ENCODE data around the gene SUB1. TPM values are rescaled to one million over a fixed set of nuclear protein-coding genes. Genes with fewer than 3 reads are reported as not detected.
"Not testable (repeated sequence)": the region's sequence is repeated elsewhere in the genome, so short reads cannot be mapped to it uniquely, and the experiment has no call there.

Gene SUB1
- polyA plus RNA-seq = 688 TPM

DNA sequence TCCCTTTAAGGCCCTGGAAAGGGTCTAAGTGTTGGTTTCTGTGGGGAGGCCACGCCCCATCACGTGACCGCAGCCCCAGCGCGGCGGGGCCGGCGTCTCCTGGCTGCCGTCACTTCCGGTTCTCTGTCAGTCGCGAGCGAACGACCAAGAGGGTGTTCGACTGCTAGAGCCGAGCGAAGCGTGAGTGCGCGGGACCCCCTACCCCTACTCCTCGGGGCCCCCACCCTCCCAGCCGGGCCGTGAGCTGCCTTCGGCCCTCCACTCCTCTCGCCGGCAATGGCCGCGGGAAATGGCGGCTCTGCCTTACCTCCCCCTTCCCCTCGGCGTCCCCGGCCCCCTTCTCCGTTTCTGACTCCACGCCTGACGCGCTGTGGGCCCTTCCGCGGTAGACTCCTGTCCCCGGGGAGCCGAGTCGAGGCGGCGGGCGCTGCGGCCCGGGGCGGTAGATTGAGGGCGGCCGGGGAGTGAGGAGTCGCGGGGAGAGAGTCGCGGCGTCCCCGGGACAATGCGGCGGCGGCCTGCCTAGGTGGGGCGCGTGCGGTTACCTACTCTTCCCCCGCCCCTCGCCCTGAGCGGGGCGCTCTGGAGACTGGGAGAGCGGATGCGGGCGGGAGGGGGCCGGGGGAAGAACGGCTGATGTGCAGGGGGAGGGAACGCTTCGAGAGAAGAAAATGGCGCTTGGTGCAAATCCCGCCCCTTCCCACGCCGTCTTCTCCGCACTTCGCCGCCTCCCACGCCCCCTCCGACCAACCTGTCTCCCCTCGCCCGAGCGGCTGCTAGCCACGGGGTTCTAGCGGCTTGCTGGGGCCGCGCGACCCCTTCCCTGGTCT, at the start of gene SUB1:
Gene SUB1, plus strand, starts transcription at position 112 of the 830 bp plus-strand sequence. CDS start 2,956 bp downstream, outside the sequence.
- H3K36me3 Mint-ChIP-seq = peaks cover 9% of the 10 kb centered on the region
- peak within 1 kb of the TSS; percentile 84 to 99 (median 94) for H3K27ac Mint-ChIP-seq
- peak within 1 kb of the TSS; percentile 90 to 97 (median 97) for H3K4me3 Mint-ChIP-seq
- H3K4me1 Mint-ChIP-seq = peaks cover 55 to 67% (median 63%) of the 10 kb centered on the region in 3 donors
- no peaks in the 10 kb centered on the region for H3K9me3 Mint-ChIP-seq
- no peaks in the 10 kb centered on the region for H3K27me3 Mint-ChIP-seq

DNA sequence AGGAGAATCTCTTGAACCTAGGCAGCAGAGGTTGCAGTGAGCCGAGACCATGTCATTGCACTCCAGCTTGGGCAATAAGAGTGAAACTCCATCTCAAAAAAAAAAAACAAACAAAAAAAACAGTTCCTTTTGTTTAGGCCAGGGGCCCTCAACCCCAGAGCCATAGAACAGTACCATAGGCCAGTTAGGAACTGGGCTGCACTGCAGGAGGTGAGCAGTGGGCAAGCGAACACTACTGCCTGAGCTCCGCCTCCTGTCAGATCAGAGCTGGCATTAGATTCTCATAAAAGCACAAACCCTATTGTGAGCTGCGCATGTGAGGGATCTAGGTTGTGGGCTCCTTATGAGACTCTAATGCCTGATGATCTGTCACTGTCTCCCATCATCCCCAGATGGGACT, 49.1 kb upstream of the SUB1 start:
- peak overlapping the region in 3 of 4 donors; percentile 29 to 38 (median 36) for H3K4me3 Mint-ChIP-seq
- peaks cover 57 to 68% (median 65%) of the 10 kb centered on the region in 3 donors for H3K4me1 Mint-ChIP-seq
- H3K27ac Mint-ChIP-seq = peak overlapping the region in 1 of 3 donors; percentile 64
- no peaks in the 10 kb centered on the region for H3K27me3 Mint-ChIP-seq
- peaks cover 2% of the 10 kb centered on the region for H3K36me3 Mint-ChIP-seq
- no peaks in the 10 kb centered on the region for H3K9me3 Mint-ChIP-seq

DNA sequence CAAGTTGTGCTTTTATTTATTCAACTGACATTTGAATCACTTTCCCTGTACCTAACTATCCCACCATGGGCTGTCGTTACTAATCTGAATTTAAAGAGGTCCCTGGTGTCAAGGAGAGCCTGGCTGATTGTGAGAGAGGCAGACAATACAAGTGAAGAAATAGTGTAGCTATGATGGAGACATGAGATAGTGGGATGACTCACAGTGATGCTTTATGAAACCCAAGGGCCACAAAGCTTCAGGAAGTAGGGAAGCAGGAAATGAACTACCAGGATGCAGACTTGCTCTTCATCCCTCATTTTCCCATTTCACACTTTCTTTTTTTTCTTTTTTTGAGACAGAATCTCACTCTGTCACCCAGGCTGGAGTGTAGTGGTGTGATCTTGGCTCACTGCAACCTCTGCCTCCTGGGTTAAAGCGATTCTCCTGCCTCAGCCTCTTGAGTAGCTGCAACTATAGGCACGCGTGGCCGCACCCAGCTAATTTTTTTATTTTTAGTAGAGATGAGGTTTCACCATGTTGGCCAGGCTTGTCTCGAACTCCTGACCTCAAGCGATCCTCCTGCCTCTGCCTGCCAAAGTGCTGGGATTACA, 47.8 kb upstream of the SUB1 start:
- H3K4me1 Mint-ChIP-seq = peaks cover 50 to 64% (median 59%) of the 10 kb centered on the region in 3 donors
- H3K36me3 Mint-ChIP-seq, H3K9me3 Mint-ChIP-seq, H3K27me3 Mint-ChIP-seq: not testable (repeated sequence)
- H3K27ac Mint-ChIP-seq = peak overlapping the region; percentile 67 to 85 (median 78)
- H3K4me3 Mint-ChIP-seq = peak overlapping the region; percentile 27 to 91 (median 66)

DNA sequence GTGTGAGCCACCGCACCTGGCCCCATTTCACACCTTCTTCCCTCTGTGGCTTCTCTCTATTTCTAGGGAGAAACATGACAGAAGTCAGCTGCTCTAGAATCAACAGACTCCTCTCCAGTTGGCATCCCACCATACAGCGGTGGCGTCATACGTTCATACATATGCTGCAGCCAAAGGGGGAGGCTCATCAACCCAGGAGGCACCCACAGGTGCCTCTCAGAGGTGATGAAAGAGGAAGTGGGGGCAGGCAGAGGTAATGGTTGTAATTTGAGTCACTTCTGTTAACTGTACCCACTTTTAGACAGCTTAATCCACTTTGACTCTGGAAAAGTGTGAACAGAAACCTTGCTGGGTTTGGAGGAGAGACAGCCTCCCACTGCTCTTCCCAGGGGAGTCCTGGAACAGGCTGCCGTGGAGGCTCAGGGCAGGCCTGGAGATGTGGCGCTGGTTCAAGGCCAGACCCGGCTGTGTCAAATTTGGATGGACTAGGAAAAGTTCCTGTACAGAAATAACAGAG, 47.3 kb upstream of the SUB1 start:
- Mint-ChIP-seq H3K4me1 (peaks cover 53 to 63% (median 57%) of the 10 kb centered on the region in 3 donors), H3K27ac (peak overlapping the region; percentile 67 to 85 (median 83)), H3K27me3 (no peaks in the 10 kb centered on the region)

GRCh38 chr5:32539981-32540845, 45.1 kb upstream of the SUB1 start:
- Mint-ChIP-seq H3K27me3 (peaks cover 3% of the 10 kb centered on the region), H3K4me3 (peak overlapping the region in 2 of 4 donors; percentile 12 to 78), H3K4me1 (peaks cover 46 to 58% (median 52%) of the 10 kb centered on the region in 3 donors), H3K36me3 (no peaks in the 10 kb centered on the region), H3K27ac (peak overlapping the region; percentile 8 to 78 (median 19)), H3K9me3 (no peaks in the 10 kb centered on the region)

More for the DNA sequence above, 47.3 kb upstream of the SUB1 start:
- peak overlapping the region; percentile 27 to 91 (median 66) for H3K4me3 Mint-ChIP-seq
- H3K9me3 Mint-ChIP-seq = no peaks in the 10 kb centered on the region
- peaks cover 2% of the 10 kb centered on the region for H3K36me3 Mint-ChIP-seq

- H3K27ac Mint-ChIP-seq = no peak overlapping the region
- no peaks in the 10 kb centered on the region for H3K36me3 Mint-ChIP-seq
- H3K9me3 Mint-ChIP-seq = no peaks in the 10 kb centered on the region
- H3K27me3 Mint-ChIP-seq = peaks cover 3% of the 10 kb centered on the region
- H3K4me3 Mint-ChIP-seq = no peak overlapping the region
- peaks cover 41 to 49% (median 45%) of the 10 kb centered on the region in 3 donors for H3K4me1 Mint-ChIP-seq
Measured at GRCh38 chr5:32541241-32541640, 44.1 kb upstream of the SUB1 start.

DNA sequence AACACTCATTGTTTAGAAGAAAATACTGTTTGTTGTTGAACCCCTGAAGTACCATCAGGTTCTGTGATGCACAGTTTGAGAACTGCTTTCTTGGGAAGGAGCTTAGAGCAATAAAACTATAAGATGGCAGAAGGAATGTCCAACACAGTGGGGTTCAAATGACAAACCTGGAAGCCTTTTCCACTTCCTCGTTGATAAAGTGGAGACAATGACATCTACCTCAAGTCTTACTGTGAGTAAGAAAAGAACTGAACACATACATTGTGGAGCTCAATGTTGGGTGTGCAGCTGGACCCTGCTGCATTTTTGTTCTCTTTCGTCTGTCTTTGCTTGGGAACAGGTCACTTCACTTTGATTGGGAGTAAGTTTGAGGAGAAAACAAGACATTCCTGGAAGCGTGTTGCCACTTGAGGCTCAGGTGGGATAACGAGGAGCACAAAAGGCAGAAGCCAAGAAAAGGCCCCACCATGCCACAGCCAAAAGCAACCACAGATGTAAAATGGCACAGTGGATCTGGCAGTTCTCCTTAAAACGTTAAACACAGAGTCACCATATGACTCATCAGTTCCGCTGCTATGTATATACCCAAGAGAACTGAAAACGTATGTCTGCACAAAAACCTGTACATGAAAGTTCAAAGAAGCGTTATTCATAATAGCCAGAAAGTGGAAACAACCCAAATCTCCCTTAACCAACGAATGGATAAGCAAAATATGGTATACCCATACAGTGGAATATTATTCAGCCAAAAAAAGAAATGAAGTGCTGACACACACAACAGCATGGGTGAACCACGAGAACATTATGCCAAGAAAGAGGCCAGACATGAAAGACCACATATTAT, 42.9 kb upstream of the SUB1 start:
- no peaks in the 10 kb centered on the region for H3K9me3 Mint-ChIP-seq
- peaks cover 3% of the 10 kb centered on the region for H3K27me3 Mint-ChIP-seq
- H3K4me1 Mint-ChIP-seq = peaks cover 32 to 41% (median 35%) of the 10 kb centered on the region in 3 donors
- no peaks in the 10 kb centered on the region for H3K36me3 Mint-ChIP-seq
- peak overlapping the region in 3 of 4 donors; percentile 35 to 74 (median 38) for H3K4me3 Mint-ChIP-seq
- no peak overlapping the region for H3K27ac Mint-ChIP-seq

- Mint-ChIP-seq H3K4me1 (peaks cover 26 to 33% (median 28%) of the 10 kb centered on the region in 3 donors), H3K36me3 (no peaks in the 10 kb centered on the region), H3K4me3 (no peak overlapping the region), H3K9me3 (no peaks in the 10 kb centered on the region), H3K27ac (no peak overlapping the region), H3K27me3 (peaks cover 3% of the 10 kb centered on the region)
Measured at GRCh38 chr5:32543291-32543690, 42.1 kb upstream of the SUB1 start.

DNA sequence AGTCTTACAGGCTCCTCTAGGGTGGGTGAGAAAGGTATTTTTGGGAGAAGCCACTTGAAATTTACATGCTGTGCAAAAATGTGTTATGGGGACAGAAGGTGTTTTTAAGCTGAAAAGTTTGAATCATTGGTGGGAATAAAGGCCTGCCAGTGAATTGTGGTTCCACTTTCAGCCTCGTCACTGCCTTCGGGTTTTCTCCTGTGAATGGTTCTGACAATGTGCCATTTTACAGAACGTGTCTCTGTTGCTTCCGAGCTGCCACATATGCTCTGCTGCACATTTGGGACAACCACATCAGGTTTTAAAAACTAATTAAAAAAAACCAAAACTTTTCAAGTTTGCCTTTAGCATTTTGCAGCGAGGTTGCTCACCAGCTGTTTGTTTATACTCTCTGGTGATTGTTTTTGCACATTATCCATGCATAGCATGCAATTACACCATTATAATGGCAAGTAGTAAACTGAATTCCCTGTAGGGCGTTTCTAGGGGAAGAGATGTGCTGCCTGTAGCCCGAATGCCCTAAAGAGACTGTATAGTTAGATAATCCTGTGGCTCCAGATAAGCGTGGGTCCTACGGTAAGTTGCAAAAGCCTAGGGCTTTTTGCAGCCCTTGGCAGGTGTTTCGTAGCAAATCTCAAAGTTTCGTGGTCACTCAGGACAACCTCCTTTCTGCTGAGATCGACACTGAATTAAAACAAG, 40.1 kb upstream of the SUB1 start:
- H3K9me3 Mint-ChIP-seq = no peaks in the 10 kb centered on the region
- peak overlapping the region in 1 of 4 donors; percentile 75 for H3K4me3 Mint-ChIP-seq
- H3K4me1 Mint-ChIP-seq = peaks cover 12 to 17% (median 15%) of the 10 kb centered on the region in 3 donors
- peaks cover 3% of the 10 kb centered on the region for H3K27me3 Mint-ChIP-seq
- no peaks in the 10 kb centered on the region for H3K36me3 Mint-ChIP-seq
- H3K27ac Mint-ChIP-seq = peak overlapping the region in 1 of 3 donors; percentile 19

DNA sequence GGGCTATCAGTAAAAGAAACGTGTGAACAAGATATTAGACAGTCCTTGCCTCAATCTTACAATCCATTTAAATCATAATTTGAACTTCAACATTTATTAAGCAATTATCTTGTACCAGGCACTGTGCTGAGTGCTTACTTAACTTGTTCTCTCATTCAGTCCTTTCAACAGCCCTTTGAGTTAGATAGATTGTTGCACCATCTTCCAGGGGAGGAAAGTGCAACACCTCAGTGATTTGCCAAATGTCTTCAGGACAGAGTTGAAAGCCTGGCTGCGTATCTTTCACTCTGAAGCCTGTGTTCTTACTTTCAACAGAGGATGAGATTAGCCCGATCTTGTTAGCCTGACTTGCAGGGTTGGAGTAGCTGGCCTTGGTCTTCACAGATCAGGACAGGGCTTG, 34.2 kb upstream of the SUB1 start:
- no peaks in the 10 kb centered on the region for H3K27me3 Mint-ChIP-seq
- H3K4me1 Mint-ChIP-seq = peaks cover 13 to 23% (median 22%) of the 10 kb centered on the region in 3 donors
- H3K27ac Mint-ChIP-seq = no peak overlapping the region
- H3K36me3 Mint-ChIP-seq = peaks cover 2% of the 10 kb centered on the region
- no peak overlapping the region for H3K4me3 Mint-ChIP-seq
- no peaks in the 10 kb centered on the region for H3K9me3 Mint-ChIP-seq

DNA sequence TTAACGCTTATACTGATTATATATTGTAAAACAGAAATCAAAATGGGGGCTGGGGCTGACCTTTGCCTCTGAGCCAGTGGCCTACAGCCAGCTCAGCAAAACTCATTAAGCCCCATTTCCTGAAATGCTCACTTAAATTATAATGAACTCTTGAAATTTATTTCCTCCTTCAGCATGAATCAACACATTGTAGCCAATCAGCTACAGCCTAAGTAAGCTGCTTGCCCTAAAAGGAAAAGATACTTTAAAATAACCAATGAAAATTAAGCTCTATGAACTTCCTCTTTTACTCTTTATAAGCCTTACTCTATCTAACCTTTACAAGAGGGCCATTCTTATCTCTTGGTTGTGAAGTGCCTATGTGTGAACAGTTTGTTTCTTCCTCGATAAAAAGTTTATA, 33.5 kb upstream of the SUB1 start:
- Mint-ChIP-seq H3K9me3 (no peaks in the 10 kb centered on the region), H3K27me3 (no peaks in the 10 kb centered on the region), H3K36me3 (peaks cover 2% of the 10 kb centered on the region), H3K27ac (no peak overlapping the region), H3K4me3 (no peak overlapping the region), H3K4me1 (peaks cover 13 to 23% (median 22%) of the 10 kb centered on the region in 3 donors)

DNA sequence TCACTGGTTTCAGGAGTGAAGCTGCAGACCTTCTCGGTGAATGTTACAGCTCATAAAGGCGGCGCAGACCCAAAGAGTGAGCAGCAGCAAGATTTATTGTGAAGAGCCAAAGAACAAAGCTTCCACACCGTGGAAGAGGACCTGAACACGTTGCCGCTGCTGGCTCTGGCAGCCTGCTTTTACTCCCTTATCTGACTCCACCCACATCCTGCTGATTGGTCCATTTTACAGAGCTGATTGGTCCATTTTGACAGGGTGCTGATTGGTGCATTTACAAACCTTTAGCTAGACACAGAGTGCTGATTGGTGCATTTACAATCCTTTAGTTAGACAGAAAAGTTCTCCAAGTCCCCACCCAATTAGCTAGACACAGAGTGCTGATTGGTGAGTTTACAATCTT, 32.9 kb upstream of the SUB1 start:
- Mint-ChIP-seq H3K4me3 (peak overlapping the region in 1 of 4 donors; percentile 58), H3K4me1 (peaks cover 13 to 23% (median 22%) of the 10 kb centered on the region in 3 donors)
- not testable (repeated sequence) for H3K36me3 Mint-ChIP-seq, H3K27ac Mint-ChIP-seq, H3K27me3 Mint-ChIP-seq, H3K9me3 Mint-ChIP-seq

DNA sequence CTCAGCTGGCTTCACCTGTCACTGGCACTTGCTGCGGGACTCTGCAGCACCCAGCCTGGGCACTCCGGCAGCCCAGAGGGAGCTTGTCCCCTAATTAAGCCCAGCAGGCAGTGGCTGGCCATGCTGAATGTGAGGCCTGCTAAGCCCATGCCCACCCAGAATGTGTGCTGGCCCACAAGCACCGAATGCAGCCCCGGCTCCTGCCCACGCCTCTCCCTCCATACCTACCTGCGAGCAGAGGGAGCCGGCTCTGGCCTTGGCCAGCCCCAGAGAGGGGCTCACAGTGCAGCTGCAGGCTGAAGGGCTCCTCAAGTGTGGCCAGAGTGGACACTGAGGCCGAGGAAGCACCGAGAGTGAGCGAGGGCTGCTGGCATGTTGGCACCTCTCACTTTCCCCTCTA, 32.4 kb upstream of the SUB1 start:
- peaks cover 13 to 23% (median 22%) of the 10 kb centered on the region in 3 donors for H3K4me1 Mint-ChIP-seq
- H3K27ac Mint-ChIP-seq = no peak overlapping the region
- peaks cover 2% of the 10 kb centered on the region for H3K36me3 Mint-ChIP-seq
- no peaks in the 10 kb centered on the region for H3K9me3 Mint-ChIP-seq
- no peaks in the 10 kb centered on the region for H3K27me3 Mint-ChIP-seq
- H3K4me3 Mint-ChIP-seq = no peak overlapping the region
